Right hindlimb (tissue), 1 donor: ENCODE data around the gene SLC6A13.

ENCODE experiments used
- DNase-seq: peaks from one replicate; pipeline ENCODE4 v3.0.0-alpha.2; 2018

The SLC6A13 gene

DNA sequence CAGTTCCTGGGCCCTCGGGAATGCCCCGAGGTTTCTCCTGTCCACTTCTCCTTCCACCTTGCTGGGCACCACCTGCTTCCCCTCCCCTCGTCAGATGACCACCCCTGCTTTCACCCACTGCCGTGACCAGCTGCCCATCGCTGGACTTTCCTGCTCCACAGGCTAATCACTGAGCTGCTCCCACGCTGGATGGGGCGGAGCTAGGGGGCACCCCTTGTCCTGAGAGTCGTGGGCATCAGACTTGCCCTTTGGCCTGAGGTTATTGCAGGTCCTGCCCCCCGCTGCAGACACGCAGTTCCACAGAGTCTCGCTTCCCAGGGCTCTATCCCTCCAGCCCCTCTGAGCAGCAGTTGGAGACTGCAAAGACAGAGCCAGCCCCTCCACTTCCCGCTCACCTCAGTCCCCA, 49.1 kb downstream of the SLC6A13 start:
- no peak for DNase-seq

DNA sequence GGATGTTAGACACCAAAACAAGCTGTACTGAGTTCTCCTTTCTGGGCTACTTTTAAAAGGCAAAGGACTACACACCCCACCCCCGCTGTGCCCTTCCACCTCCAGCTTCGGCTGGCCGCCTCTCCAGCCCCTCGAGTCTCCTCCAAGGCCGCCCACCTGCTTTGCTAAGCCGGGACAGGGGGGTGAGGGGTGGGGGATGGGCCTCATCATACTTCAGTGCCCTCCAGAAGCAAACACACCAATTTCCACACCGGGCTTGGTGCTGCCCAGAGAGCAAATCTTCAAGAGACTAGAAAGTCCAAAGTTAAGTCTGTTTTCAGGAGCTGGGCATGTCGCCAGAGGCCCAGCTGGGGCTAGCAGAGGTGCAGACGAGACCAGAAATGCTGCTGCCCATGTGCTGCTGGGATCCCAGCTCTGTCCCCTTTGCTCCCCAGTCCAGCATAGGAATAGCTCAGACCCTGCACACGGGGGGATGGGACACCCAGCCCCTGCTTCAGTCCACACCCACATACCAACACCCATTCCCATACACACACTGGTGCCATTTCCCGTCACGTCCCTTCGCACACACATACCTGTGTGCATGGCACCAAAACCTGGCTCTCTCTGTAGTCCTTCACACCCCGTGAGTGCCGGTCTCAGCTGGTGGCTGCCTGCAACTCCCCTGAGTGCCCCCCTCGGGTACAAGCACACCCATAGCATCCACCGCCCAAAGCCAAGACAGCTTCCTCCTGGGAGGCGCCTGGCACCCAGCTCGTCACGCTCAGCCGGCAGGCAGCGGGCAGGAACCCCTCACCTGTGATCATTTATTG, 49.7 kb downstream of the SLC6A13 start:
- DNase-seq: no peak

DNA sequence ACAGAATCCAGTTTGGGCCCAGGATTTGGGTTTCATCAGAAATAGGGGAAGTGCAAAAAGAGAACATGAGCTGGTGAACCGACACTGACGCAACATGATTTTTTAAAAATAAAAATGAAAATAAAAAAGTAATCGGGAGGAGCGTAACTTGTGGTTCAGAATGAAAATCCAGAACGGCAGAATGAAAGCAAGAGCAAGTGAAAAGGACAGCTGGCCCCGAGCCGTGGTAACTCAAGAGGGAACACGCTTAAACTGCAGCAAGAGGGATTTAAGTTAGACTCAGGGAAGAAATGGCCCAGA, 50.3 kb downstream of the SLC6A13 start:
- no peak for DNase-seq

DNA sequence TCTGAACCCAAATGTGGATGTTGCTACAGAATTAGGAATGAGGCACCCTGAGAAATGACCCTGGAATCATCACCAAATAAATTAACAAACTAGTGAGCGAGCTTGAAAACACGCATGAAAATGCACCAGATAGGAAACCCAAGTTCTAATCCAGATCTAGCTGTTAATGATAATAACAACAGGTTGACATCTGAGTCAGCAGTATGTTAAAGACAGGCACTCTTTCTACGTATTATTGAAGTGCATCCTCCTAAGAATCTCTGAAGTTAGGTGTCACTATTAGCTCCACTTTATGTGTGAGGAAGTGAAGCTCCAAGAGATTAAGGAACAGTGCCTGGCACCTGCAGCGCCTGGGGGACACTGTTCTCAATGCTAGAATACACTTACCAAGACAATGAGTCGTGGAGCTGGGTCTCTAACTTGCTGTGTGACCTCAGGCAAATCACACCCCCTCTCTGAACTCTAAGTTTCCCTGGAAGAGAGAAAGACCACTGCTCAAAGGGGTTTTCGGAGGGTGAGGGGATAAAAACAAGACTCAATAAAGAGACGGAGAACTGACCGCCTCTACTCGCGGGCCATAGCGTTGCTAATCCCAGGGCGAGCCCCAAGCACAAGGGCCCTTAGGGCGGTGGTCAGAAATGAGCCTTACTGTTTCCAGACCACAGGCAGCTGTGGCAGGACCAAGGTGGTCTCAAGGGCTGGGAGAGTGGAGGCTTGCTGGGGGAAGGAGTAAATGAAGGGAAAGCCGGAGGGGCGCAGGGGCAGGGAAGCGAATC, 50.8 kb downstream of the SLC6A13 start:
- DNase-seq: no peak

DNA sequence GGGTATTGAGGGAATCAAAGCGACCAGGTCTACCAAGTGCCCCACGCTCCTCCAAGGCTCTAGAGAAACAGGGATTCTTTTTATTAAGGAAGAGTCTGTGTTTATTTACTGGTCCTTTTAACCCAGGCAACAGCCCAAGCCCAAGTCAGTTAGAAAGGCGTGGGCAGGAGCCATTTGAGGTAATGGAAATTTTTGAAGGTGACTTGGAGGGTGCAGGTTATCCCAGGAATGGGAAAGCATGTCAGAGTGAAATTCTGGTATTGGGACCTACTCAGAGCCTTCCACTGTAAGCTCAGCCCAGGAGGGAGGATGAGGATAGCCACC, 51.5 kb downstream of the SLC6A13 start:
- DNase-seq: no peak

DNA sequence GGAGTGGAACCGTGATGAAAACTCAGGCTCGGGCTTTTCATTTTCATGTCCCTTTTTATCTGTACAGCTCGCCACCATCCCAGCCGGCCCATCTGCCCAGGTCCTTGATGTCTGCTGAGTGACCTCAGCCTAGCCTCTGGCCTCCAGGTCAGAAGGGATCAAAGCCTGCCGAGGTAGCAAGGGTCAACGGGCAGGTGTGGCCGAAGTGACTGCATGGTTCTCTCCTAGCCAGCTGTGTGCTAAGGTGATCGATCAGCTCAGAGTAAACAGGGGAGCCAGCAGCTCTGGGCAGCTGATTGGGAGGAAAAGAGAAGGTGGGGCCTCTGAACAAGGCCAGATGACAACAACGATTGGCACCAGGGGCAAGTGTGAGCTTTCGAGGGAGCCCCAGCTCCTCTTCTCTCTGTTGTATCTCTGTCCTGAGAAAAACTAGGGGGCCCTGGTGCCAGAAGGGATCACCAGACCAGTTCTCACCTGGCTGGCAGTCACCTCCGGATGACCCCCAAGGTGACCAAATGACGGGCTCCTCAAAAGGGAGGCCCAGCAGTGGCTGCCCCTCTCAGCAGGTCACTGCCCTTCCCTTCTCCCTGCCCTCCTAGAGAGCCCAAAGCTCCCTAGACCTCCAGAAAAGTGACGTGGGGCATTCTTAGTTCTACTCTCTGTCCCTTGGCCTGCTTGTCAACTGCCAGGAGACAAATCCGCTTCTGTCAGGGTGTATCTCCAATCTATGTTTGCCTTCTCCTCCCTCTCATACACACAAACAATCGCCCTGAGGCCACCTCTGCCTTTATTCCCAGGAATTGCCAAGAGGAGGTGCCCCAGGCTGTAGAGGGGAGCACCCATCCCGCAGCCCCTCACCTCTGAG, 52.1 kb downstream of the SLC6A13 start:
- no peak for DNase-seq

DNA sequence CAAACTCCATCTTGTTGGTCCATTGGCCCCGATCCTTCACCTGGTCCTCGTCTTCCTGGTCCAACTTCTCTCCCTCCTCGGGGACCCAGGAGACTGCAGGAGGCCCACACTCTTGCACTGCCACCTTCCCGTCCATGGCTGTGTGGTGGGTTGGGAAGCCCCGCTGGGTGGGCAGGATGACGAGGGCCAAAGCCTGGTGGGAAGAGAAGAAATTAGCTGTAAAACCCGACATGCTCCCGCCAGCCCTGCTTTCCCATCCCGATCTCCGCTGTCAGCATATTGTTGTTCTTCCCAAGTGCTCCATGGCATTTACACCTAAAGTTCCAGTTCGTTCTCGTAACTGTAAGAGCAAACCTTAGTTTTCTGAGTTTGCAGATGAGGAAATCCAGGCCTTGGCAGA, 52.8 kb downstream of the SLC6A13 start:
- no peak for DNase-seq

DNA sequence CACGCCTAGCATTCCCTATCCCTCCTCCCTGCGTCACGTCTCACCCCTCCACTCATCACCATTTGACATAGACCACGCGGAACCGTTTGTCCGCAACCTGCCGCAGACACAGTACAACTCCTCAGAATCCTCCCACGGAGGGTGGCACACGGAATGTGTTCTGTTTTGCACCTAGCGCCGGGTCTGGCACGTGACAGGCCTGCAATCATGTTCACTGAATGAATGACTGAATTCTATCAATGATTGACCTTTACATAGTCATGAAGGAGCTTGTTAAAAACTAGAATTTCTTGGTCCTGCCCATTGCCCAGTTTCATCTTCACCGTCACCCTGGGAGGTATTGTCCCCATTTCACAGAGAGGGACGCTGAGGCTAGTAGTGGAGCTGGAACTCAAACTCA, 53.4 kb downstream of the SLC6A13 start:
- DNase-seq: no peak

DNA sequence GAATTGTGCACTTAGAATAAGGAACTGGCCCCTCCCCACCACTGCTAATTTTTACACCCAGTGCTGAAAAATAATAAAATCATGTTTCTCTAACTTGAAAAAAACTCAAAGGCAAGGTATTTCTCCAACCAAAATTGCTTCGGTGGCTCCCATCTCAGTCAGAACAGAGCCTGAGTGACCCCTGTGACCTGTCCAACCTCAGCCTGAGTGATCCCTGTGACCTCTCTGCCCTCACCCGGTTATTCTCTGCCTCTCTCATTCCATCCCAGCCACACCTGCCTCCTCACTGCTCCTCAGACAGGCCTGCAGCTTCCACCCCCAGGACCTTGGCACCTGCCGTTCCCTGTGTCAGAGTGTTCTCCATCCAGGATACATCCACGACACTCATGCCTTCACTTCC, 53.8 kb downstream of the SLC6A13 start:
- DNase-seq: no peak

DNA sequence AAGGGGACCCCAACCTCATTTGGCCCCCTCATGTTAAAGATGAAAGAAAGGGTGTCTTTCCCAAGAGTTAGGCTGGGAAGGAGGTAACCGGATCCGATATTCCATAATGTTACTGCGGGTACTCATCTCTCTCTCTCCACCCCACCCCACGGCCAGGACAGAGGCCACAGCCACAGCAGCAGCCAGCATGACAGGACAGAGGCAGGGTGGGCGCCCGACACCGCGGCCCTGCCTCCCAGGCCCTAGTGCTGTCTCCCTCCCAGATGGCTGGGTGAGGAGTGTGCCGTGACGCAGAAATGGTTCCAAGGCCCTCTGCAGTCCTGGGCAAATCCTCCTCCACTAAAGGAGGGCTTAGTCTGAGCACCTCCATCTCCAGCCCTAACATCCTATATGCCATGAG, 54.8 kb downstream of the SLC6A13 start:
- no peak for DNase-seq

DNA sequence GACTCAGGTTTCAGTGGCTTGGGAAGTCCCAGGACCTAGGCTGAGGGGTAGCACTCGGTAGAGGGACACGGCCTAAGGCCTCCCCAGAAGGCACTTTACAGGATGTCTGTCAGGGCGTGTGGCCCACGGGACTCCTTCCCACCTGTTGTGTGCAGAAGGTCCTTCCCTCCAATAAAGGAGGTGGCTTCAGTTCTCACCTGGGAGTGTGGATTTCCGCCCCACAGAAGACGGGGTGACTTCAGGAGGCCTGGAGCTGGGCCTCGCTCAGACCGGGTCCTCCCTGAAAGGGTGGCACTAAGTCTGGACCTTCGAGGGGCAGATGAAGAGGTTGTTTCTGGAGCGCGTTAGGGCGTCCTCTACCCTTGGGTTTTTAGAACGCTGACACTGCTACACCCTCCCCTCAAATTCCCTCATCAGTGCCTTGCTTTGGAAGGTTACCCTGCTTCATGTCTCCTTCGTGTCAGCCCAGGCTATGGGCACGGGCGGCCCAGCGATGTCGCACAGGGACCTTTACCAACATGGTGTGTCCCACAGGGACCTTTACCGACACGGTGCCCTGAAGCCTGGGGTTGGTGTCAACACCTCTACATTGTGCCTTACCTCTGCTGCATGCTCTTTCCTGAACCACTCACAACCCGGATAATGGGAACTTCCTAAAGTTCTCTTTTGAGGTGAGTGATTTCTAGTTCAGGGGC, 55.7 kb downstream of the SLC6A13 start:
- DNase-seq: no peak

DNA sequence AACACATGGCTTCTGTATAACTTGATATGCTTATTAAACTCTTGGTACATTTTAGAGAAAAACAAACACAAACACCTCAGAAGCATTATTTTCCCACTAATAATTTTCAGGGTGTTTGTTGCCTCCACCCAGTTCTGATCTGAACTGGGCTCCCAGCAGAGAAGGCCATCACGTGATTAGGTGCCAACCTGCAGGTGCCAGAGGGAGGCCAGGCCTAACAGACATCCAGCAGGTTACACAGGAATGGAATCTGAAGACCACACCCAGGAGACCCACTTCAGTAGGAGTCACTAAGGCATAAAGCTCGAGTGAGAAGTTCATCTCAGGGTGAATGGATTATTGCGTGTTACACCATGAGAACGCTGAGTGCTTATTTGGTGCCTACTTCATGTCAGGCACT, 57.6 kb downstream of the SLC6A13 start:
- DNase-seq: no peak

DNA sequence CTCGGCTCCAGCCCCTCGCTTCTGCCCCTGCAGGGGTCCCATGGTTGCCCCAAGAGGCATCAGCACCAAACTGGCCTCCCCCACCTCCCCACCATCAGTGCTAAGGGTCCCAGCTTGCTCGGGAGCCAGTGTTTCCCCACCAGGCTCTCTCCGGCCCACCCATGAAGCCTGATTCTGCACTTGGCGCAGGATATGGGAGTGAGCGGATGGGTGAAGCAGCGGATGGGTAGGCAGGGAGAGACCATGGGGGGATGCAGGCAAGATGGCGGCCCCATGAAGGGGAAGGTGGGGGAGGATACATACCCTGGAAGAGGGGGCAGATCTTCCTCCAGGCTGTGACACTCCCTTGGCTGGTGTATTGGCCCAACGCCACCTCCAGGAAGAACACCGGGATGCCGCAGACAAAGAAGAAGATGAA, 58.4 kb downstream of the SLC6A13 start:
- DNase-seq: no peak

DNA sequence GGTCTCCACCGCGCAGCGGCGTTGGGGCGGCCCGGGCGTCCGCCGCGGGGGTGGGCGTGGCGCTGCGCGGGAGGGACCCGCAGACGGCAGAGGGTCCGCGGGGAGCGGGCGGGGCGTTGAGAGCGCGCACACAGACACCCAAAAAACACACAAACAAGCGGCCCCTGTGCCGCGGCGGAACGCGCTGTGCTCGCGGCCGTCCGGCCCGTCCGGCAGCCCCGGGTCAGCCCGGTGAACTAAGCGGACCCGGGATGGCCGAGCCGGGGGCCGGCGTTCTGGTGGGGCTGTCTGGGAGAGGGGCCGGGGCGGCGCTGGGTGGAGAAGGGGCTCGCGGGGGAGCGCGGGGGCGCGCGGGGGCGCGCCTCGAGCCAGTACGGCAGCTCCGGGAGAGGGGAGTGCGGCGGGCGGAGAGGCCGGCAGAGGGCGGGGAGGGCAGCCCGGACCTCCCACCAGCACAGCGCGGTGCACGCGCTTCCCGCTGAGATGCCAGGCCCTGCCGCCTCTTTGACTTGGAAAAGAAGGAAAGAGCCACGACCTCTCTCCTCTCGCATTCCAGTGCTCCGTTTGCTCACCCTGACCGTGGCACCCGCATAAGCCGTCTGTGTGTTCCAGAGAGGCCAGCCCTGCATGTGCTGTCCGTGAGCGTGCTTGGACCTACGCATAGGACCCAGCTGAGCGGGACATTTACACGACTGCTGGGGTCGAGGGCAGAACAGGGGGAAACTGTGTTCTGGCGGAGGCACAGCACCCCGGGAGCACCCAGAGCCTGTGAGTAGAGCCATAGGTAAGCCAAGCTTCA, 59.0 kb downstream of the SLC6A13 start:
- DNase-seq: peak; percentile 64

DNA sequence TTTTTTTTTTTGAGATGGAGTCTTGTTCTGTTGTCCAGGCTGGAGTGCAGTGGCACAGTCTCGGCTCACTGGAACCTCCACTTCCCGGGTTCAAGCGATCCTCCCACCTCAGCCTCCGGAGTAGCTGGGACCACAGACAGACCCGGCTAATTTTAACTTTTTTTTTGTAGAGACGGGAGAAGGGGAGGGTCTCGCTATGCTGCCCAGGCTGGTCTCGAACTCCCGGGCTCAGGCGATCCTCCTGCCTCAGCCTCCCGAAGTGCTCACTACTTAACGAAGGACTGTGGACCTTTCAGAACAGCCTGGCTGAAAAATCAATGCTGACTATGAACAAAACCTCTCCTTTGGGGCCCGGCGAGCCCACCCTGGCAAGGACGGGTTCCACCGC, 59.6 kb downstream of the SLC6A13 start:
- DNase-seq: no peak

DNA sequence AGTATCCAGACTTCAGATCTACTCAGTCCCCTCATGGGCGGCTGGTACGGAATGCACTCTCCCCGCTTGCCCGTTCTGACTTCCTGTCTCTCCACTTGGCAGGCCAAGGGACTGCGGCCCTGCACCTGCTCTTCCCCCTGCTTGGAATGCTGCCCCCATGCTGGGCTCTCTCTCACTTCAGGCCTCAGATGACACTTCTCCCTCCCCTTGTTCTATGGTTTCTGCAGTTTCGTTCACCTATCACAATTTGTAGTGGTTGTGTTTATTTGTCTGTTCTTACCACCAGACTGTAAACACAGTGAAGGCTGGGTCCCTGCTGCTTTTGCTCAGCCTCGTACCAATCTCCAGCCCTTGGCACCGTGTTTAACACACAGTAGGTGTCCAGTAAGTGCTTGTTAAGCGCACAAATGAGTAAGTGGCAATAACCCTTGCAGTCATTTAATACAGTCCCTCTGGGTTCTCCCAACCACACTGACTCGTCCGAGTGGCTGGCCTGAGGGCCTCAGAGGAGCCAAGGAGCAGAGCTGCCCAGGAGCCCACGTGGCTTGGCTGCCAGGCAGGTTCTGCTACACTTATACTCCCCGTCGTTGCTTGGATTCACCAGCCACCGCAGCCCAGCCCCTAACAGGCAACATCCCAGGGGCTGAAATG, 60.4 kb downstream of the SLC6A13 start:
- no peak for DNase-seq

DNA sequence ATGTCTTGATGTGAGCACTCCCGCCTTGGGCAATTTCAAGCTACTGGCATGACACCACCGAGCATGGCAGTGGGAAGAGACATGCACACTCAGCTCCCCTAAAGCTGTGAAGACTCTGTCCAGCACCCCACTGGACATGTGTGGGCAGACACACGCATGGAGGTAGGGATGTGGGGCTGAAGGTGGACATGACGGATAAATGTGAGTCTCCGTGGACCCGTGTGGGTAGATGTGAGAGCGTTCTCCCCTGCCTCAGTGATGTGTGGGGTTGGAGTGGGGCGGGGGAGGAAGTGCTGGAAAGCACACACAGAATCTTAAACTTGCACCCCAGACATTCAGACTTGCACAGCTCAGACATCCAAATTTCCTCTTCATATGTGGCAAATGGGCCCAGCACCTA, 61.3 kb downstream of the SLC6A13 start:
- DNase-seq: no peak

DNA sequence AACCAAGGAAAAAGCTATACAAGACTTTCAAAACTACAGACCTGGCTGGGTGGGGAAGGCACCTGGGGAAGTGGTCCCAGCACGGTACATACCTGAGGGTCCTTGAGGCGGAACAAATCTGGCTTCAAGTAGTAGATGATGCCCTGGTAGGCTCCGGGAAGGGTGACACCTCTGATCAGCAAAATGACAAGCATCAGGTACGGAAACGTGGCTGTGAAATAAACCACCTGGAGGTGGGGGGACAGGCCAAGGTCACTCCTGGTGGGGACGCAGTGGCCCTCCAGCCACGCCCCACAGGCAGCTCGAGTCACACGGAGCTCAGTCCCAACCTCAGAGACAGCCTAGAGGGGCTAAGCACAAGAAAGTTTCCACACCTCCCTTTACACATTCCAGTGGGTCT, 63.9 kb downstream of the SLC6A13 start:
- DNase-seq: no peak

DNA sequence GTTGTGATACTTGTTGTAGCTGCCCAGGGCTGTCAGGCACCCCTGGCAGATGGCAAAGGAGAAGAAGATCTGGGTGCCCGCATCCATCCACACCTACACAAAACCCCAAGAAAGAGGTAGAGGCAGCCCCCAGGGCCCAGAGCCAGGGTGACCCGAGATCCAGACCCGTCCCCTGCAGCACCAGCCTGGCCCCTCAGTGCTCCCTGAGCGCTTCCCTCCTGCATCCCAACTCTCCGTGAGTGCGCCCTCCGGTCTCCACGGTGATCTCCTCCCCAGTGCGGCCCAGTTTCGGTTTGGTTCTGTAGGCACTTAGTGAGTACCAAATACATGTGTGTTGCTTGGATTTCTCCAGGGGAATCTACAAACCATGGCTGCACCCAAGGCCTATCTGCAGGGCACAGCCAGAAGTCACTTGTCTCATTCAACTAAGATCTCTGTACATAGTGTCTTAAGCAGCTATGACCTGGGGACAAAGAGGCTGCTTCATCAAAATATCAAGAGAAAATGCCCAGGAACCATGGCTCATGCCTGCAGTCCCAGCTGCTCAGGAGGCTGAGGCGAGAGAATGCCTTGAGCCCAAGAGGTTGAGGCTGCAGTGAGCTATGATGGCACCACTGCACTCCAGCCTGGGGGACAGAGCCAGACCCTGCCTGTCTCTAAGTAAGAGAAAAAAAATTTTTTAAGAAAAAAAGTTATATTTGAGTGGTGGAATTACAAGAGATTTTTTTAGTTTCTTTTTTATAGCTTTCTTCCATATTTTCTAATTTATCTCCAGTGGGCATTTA, 64.5 kb downstream of the SLC6A13 start:
- no peak for DNase-seq

DNA sequence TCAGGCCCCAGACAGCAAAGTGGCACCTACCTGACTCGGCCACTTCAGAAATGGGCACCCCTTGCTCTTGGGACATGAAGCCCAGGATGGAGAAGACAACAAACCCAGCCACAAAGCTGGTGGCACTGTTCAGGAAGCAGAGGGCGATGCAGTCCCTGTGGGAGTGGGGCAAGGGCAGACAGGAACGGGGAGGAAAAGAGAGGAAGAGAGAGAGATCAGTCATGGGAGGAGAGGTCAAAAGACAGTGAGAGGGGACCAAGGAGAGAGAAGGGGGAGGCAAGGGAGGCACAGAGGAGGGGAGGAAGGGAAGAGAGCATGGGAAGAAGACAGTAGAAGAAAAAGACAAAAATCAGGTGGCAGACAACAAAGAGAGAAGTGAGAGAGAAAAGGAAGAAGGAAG, 65.3 kb downstream of the SLC6A13 start:
- DNase-seq: no peak

DNA sequence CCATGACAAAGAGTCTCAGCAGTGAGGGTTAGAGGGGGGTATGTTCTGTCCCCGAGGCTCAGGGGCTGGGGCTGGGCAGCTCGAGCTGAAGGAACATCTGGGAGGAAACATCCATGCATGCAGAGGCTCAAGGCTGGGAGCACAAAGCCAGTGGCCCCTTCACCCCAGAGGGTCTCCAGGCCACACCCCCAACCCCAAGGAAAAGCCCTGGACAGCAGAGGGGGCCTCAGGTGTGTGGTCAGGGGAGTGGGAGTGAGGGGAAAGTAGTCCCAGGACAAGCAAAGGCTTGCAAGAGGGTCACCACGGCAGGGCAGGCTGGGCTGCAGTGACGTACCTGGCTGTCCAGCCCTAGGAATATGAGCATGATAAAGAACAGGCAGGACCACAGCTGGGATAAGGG, 66.2 kb downstream of the SLC6A13 start:
- no peak for DNase-seq
